IMR-90 (cell line): ENCODE data around the gene ASAP2. TPM values are rescaled to one million over a fixed set of nuclear protein-coding genes. Genes with fewer than 3 reads are reported as not detected.
A peak's percentile ranks its signal among the peaks of the same experiment; 100 is the strongest.

Source experiments
- ATAC-seq: fragments of 200-7000 bp; cut with Tn5 transposase; 2 replicates; pipeline ENCODE4 v1.9.1; 2020; ENCODE audit warnings: low read depth, mild to moderate bottlenecking, moderate library complexity
- BruUV-seq: library from RNA; stranded (reverse); fragments of 400-500 nt; replicated peaks from 2 replicates; lab custom pipeline; 2021; lab: Mats Ljungman, UMichigan
- CTCF ChIA-PET: fragments of 300-600 bp; formaldehyde crosslinking; extraction: SDS; loops from one replicate; lab custom pipeline; 2021; ENCODE audit warnings: antibody characterized with exemption; lab: Yijun Ruan, JAX
- POLR2A ChIA-PET: fragments of 300-600 bp; sonication (Branson Sonifier 250); formaldehyde crosslinking; loops from one replicate; lab custom pipeline; 2022; ENCODE audit warnings: antibody characterized with exemption; ENCODE audit not compliant: unreplicated experiment; lab: Charles Lee
- DNase-seq: peaks from one replicate; pipeline ENCODE4 v3.0.0; 2013
- H2AFZ ChIP-seq: replicated peaks from 2 replicates; pipeline ENCODE3; 2013; ENCODE audit warnings: low read length, mild to moderate bottlenecking; ENCODE audit not compliant: poor library complexity
- H2AK5ac ChIP-seq: 2 replicates; pipeline ENCODE4 v1.6.1; 2013; ENCODE audit warnings: low read depth, low read length, inconsistent platforms
- H2AK9ac ChIP-seq: replicated peaks from 2 replicates; pipeline ENCODE3; 2013; ENCODE audit warnings: mild to moderate bottlenecking, low read depth, low read length, moderate library complexity; ENCODE audit not compliant: poor library complexity
- H2BK120ac ChIP-seq: 2 replicates; pipeline ENCODE4 v1.6.1; 2013; ENCODE audit warnings: low read depth, low read length, inconsistent platforms
- H2BK15ac ChIP-seq: 3 replicates; pipeline ENCODE4 v1.6.1; 2013; ENCODE audit warnings: low read depth, low read length, inconsistent platforms
- H2BK20ac ChIP-seq: 2 replicates; pipeline ENCODE4 v1.6.1; 2013; ENCODE audit warnings: low read depth, mild to moderate bottlenecking, inconsistent platforms, low read length, moderate library complexity
- H2BK5ac ChIP-seq: 2 replicates; pipeline ENCODE4 v1.6.1; 2013; ENCODE audit warnings: mild to moderate bottlenecking, low read depth, low read length, inconsistent platforms; ENCODE audit not compliant: poor library complexity, severe bottlenecking
- H3K14ac ChIP-seq: replicated peaks from 2 replicates; pipeline ENCODE4 v1.6.1; 2013; ENCODE audit warnings: low read depth, low read length, inconsistent platforms
- H3K18ac ChIP-seq: 2 replicates; pipeline ENCODE4 v1.6.1; 2013; ENCODE audit warnings: low read depth, low read length, control low read depth
- H3K23ac ChIP-seq: 2 replicates; pipeline ENCODE4 v1.6.1; 2013; ENCODE audit warnings: low read depth, low read length, inconsistent platforms
- H3K27ac ChIP-seq: 2 replicates; pipeline ENCODE4 v1.5.1; 2013; ENCODE audit warnings: mild to moderate bottlenecking, control low read depth, low read length; ENCODE audit not compliant: insufficient read depth
- H3K27me3 ChIP-seq: 2 replicates; pipeline ENCODE4 v1.6.1; 2013; ENCODE audit warnings: low read length; ENCODE audit not compliant: control insufficient read depth, insufficient read depth
- H3K36me3 ChIP-seq: 2 replicates; pipeline ENCODE4 v1.6.1; 2013; ENCODE audit warnings: low read length, mixed read lengths; ENCODE audit not compliant: control insufficient read depth, insufficient read depth
- H3K4ac ChIP-seq: 2 replicates; pipeline ENCODE4 v1.6.1; 2013; ENCODE audit warnings: low read depth, low read length, inconsistent platforms
- H3K4me1 ChIP-seq: 2 replicates; pipeline ENCODE4 v1.6.1; 2013; ENCODE audit warnings: low read length, mixed read lengths; ENCODE audit not compliant: control insufficient read depth, insufficient read depth
- H3K4me2 ChIP-seq: 2 replicates; pipeline ENCODE4 v1.6.1; 2013; ENCODE audit warnings: low read depth, mild to moderate bottlenecking, control low read depth, low read length, moderate library complexity
- H3K4me3 ChIP-seq: 2 replicates; pipeline ENCODE4 v1.5.1; 2013; ENCODE audit warnings: low read depth, mild to moderate bottlenecking, control low read depth, low read length, moderate library complexity; ENCODE audit not compliant: insufficient read depth
- H3K56ac ChIP-seq: 2 replicates; pipeline ENCODE4 v1.6.1; 2013; ENCODE audit warnings: low read length, inconsistent platforms; ENCODE audit not compliant: insufficient read depth; ENCODE audit errors: extremely low read depth
- H3K79me1 ChIP-seq, 2 experiments: 2 replicates each; pipeline ENCODE4 v1.6.1; 2013; ENCODE audit warnings: low read length in 2 of 2, inconsistent platforms in 1 of 2, low read depth in 1 of 2
- H3K9ac ChIP-seq: 2 replicates; pipeline ENCODE4 v1.6.1; 2013; ENCODE audit warnings: low read depth, low read length, control low read depth
- H3K9me1 ChIP-seq: 2 replicates; pipeline ENCODE4 v1.6.1; 2013; ENCODE audit warnings: low read length, inconsistent platforms; ENCODE audit not compliant: insufficient read depth
- H3K9me3 ChIP-seq: 2 replicates; pipeline ENCODE4 v1.6.1; 2013; ENCODE audit warnings: low read length; ENCODE audit not compliant: control insufficient read depth, insufficient read depth
- H4K20me1 ChIP-seq: 2 replicates; pipeline ENCODE4 v1.6.1; 2013; ENCODE audit warnings: low read length, inconsistent platforms; ENCODE audit not compliant: insufficient read depth
- H4K5ac ChIP-seq: 2 replicates; pipeline ENCODE4 v1.6.1; 2013; ENCODE audit warnings: mild to moderate bottlenecking, low read depth, low read length, control low read depth
- H4K8ac ChIP-seq, 2 experiments: 2 replicates each; pipeline ENCODE4 v1.6.1; 2013; ENCODE audit warnings: low read depth in 2 of 2, low read length in 2 of 2, control low read depth in 1 of 2, inconsistent platforms in 1 of 2
- H4K91ac ChIP-seq: 2 replicates; pipeline ENCODE4 v1.6.1; 2013; ENCODE audit warnings: low read depth, low read length, inconsistent platforms; ENCODE audit not compliant: insufficient read depth
- BHLHE40 ChIP-seq: fragments of 150-350 bp; IDR thresholded peaks from 2 replicates; pipeline ENCODE4 v1.6.1; 2016; ENCODE audit warnings: mild to moderate bottlenecking, low read depth, low read length
- CEBPB ChIP-seq: IDR thresholded peaks from 2 replicates; pipeline ENCODE4 v1.6.1; 2012; ENCODE audit warnings: low read depth, low read length, improper control_type of control experiment
- MAZ ChIP-seq: IDR thresholded peaks from 2 replicates; pipeline ENCODE4 v1.6.1; 2012; ENCODE audit warnings: low read depth, mild to moderate bottlenecking, low read length, improper control_type of control experiment, moderate library complexity, borderline replicate concordance
- MXI1 ChIP-seq: IDR thresholded peaks from 2 replicates; pipeline ENCODE4 v1.6.1; 2012; ENCODE audit warnings: low read depth, mild to moderate bottlenecking, low read length, moderate library complexity, borderline replicate concordance
- NFE2L2 ChIP-seq: fragments of 150-350 bp; IDR thresholded peaks from 2 replicates; pipeline ENCODE4 v1.6.1; 2016; ENCODE audit warnings: low read depth, mild to moderate bottlenecking, low read length
- POLR2A ChIP-seq: IDR thresholded peaks from 2 replicates; pipeline ENCODE4 v1.6.1; 2012; ENCODE audit warnings: mild to moderate bottlenecking, low read depth, low read length
- RCOR1 ChIP-seq: IDR thresholded peaks from 2 replicates; pipeline ENCODE4 v1.6.1; 2012; ENCODE audit warnings: mild to moderate bottlenecking, low read length, improper control_type of control experiment; ENCODE audit not compliant: insufficient replicate concordance
- RFX5 ChIP-seq: IDR thresholded peaks from 2 replicates; pipeline ENCODE4 v1.8.0; 2012; ENCODE audit warnings: low read depth, mild to moderate bottlenecking, low read length, moderate library complexity
- SMC3 ChIP-seq: fragments of 150-350 bp; IDR thresholded peaks from 2 replicates; pipeline ENCODE4 v1.6.1; 2016; ENCODE audit warnings: low read depth, mild to moderate bottlenecking, antibody characterized with exemption, low read length, moderate library complexity
- WGBS, 2 experiments: methylation state at CpG; one replicate each; pipeline versions ENCODE4 v1.1.5 to v1.1.7; 2013; ENCODE audit warnings: missing lambda C conversion rate in 2 of 2; ENCODE audit not compliant: insufficient read length in 1 of 2; ENCODE audit errors: extremely low coverage in 2 of 2; 5-methylcytosine and 5-hydroxymethylcytosine counted together
- dilution Hi-C: fragments of 300-500 bp; cut with HindIII; formaldehyde crosslinking; loops from one replicate; pipeline ENCODE4 v1.14.3; 2018; ENCODE audit warnings: low sequenced_read_pairs; ENCODE audit not compliant: unreplicated experiment
- in situ Hi-C: fragments of 300-500 bp; cut with MboI; formaldehyde crosslinking; loops from 3 replicates; pipeline ENCODE4 v1.14.3; 2019; ENCODE audit warnings: low sequenced_read_pairs, inconsistent platforms, mixed read lengths
- intact Hi-C: fragments of 100-400 bp; cut with micrococcal nuclease; formaldehyde crosslinking; loops from 2 replicates; pipeline ENCODE4 v1.10.0; 2022
- polyA plus RNA-seq, 3 experiments: library from polyadenylated mRNA; depleted of rRNA; stranded (reverse); fragments of >200 nt; gene quantifications; 2 replicates each; pipeline ENCODE4 v1.2.3, GENCODE V29; 2012; ENCODE audit warnings: low replicate concordance in 1 of 3
- total RNA-seq: library from RNA; depleted of rRNA; stranded (reverse); fragments of >200 nt; gene quantifications from 2 replicates; pipeline ENCODE4 v1.2.3, GENCODE V29; 2012
- TF ChIP-seq, protein P1 (sequence below): fragments of 150-350 bp; IDR thresholded peaks from 2 replicates; pipeline ENCODE4 v1.6.1; 2017; ENCODE audit warnings: mild to moderate bottlenecking, antibody characterized with exemption, low read length, low read depth
- TF ChIP-seq, protein P2 (sequence below): fragments of 150-350 bp; IDR thresholded peaks from 2 replicates; pipeline ENCODE4 v1.6.1; 2016; ENCODE audit warnings: low read depth, mild to moderate bottlenecking, low read length, moderate library complexity, borderline replicate concordance

ASAP2 gene
- total and polyA plus RNA-seq, 2 of the 4 experiments (the other 2 are of a cell fraction): 19.7 to 28.1 TPM

DNA sequence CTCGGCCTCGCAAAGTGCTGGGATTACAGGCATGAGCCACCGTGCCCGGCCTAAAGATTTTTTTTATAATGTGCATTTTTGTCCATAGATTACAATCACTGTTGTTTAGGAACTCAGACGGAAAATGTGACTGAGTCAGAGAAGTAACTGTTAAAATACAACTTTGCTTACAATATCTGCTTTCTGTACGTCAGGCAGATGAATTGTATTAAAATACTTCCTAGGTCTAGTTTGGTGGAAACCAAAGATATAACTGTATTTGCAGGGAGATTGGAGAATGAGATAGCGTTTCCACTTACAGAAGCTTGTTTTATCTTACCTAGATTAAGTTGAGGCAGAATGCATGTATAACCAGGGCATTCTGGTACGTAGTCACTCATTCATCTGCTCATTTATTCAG, 36.7 kb downstream of the ASAP2 start:
- DNase-seq: peak; percentile 49
- Histone ChIP-seq H2AFZ (no peak overlapping the region), H3K27ac (no peak overlapping the region), H3K4me1 (peaks cover 21% of the 10 kb centered on the region), H3K36me3 (no peaks in the 10 kb centered on the region), H2AK5ac (no peak overlapping the region), H3K14ac (no peak overlapping the region), H3K56ac (no peak overlapping the region), H3K9me3 (no peaks in the 10 kb centered on the region), H3K4ac (no peak overlapping the region), H2BK120ac (no peak overlapping the region), H2BK15ac (no peak overlapping the region), H4K91ac (no peak overlapping the region), H4K5ac (no peak overlapping the region), H3K27me3 (no peaks in the 10 kb centered on the region), H2AK9ac (no peak overlapping the region), H3K79me1 (peaks cover 61 to 93% of the 10 kb centered on the region in 2 experiments), H3K9me1 (peaks cover 36% of the 10 kb centered on the region), H3K4me2 (no peak overlapping the region), H3K4me3 (no peak overlapping the region), H2BK5ac (no peak overlapping the region), H4K8ac (no peak overlapping the region), H3K18ac (no peak overlapping the region), H3K23ac (no peak overlapping the region), H3K9ac (no peak overlapping the region), H4K20me1 (peaks cover 19% of the 10 kb centered on the region; the same call in 1 of the 2 replicates), H2BK20ac (no peak overlapping the region)
- no peak; the same call in 1 of the 2 replicates for ATAC-seq
- intact Hi-C loops (no loop called here), dilution Hi-C loops (no loop called here), in situ Hi-C loops (no loop called here)
- TF ChIP-seq CEBPB (no peak), NFE2L2 (no peak), MAZ (no peak), BHLHE40 (no peak), RCOR1 (no peak), SMC3 (no peak), POLR2A (no peak), RFX5 (no peak), MXI1 (no peak)
- TF ChIP-seq, protein P1, sequence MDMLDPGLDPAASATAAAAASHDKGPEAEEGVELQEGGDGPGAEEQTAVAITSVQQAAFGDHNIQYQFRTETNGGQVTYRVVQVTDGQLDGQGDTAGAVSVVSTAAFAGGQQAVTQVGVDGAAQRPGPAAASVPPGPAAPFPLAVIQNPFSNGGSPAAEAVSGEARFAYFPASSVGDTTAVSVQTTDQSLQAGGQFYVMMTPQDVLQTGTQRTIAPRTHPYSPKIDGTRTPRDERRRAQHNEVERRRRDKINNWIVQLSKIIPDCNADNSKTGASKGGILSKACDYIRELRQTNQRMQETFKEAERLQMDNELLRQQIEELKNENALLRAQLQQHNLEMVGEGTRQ: no peak
- TF ChIP-seq, protein P2, sequence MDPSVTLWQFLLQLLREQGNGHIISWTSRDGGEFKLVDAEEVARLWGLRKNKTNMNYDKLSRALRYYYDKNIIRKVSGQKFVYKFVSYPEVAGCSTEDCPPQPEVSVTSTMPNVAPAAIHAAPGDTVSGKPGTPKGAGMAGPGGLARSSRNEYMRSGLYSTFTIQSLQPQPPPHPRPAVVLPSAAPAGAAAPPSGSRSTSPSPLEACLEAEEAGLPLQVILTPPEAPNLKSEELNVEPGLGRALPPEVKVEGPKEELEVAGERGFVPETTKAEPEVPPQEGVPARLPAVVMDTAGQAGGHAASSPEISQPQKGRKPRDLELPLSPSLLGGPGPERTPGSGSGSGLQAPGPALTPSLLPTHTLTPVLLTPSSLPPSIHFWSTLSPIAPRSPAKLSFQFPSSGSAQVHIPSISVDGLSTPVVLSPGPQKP: no peak
- ChIA-PET CTCF (no interaction called here), POLR2A (no interaction called here)
- no TSS peak for BruUV-seq
- no CpG with 5 or more reads among the region's 8 CpGs for whole genome bisulfite sequencing, 2 experiments
